ENCODE data around the gene ERC2.

Gene ERC2

GRCh38 chr3:56413911-56414310 is 54.4 kb downstream of the ERC2 start:
- TF ChIP-seq CTCF (IDR thresholded peaks at IDR 0.05; ENCODE audit: extremely low read depth, missing control alignments): no peak
- DNase-seq (ENCODE audit: low spot score): no peak

- no peak for TF ChIP-seq CTCF (IDR thresholded peaks at IDR 0.05; ENCODE audit: extremely low read depth, missing control alignments)
- no peak for DNase-seq (ENCODE audit: low spot score)
Measured at GRCh38 chr3:56411166-56411565, 57.1 kb downstream of the ERC2 start.

GRCh38 chr3:56410576-56410975 is 57.7 kb downstream of the ERC2 start:
- TF ChIP-seq CTCF (IDR thresholded peaks at IDR 0.05; ENCODE audit: extremely low read depth, missing control alignments): no peak
- DNase-seq (ENCODE audit: low spot score): no peak

- TF ChIP-seq CTCF (IDR thresholded peaks at IDR 0.05; ENCODE audit: extremely low read depth, missing control alignments): no peak
- DNase-seq (ENCODE audit: low spot score): no peak
Measured at GRCh38 chr3:56409790-56410189, 58.5 kb downstream of the ERC2 start.

GRCh38 chr3:56408761-56409196 is 59.5 kb downstream of the ERC2 start:
- no peak for TF ChIP-seq CTCF (IDR thresholded peaks at IDR 0.05; ENCODE audit: extremely low read depth, missing control alignments)
- DNase-seq (ENCODE audit: low spot score): no peak

GRCh38 chr3:56406826-56407515 is 61.3 kb downstream of the ERC2 start:
- DNase-seq (ENCODE audit: low spot score): no peak
- TF ChIP-seq CTCF (IDR thresholded peaks at IDR 0.05; ENCODE audit: extremely low read depth, missing control alignments): no peak

- TF ChIP-seq CTCF (IDR thresholded peaks at IDR 0.05; ENCODE audit: extremely low read depth, missing control alignments): no peak
- DNase-seq (ENCODE audit: low spot score): no peak
Measured at GRCh38 chr3:56404884-56405283, 63.4 kb downstream of the ERC2 start.
